Amniotic epithelial cell (primary cell): ENCODE measurements around the gene CD207.
"Not testable (repeated sequence)": the region's sequence is repeated elsewhere in the genome, so short reads cannot be mapped to it uniquely, and the experiment has no call there.

Experiments
- DNase-seq: peaks from one replicate; pipeline ENCODE4 v3.0.0-alpha.2; 2010; ENCODE audit warnings: low read depth

Gene CD207

DNA sequence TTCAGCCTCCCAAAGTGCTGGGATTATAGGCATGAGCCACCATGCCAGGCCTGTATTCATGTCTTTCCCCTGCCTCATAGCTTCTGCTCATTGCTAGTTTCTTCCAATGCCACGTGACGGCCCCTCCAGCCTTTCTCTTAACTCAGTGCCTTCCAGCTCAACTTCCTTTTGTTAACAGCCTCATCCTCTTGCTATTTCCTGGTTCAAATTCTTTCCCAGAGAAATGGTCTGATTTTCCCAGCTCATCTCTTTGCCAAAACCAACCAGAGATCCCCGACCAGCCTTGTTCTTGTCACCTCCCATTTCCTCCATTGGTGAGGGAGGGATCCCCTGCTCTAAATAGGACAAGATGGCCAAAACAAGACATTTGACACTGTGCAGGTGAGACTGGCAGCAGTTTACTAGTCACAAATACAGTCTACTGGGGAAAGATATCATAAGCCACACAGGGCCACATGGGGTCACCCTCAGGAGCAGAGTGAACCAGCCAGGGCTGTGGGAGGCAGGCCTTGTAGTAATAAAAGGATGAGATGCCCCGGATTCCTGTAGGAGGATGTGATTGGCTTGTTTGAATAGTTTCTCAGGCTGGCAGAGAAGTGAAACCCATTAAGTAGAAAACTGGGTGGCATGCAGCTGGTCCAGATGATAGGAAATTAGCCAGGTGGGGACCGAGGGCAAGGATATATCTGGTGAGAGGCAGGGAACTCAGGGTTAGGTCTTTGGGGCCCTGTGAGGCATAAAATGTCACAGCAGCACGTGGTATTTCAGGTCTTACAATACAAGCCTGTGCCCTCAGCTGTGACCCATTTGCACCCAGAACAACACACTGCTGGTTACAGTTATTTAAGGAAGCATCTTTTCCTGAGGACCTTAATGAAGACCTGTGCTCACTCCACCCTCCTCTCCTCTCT is 6.4 kb downstream of the CD207 start:
- DNase-seq: no peak

- no peak for DNase-seq
Observed at GRCh38 chr2:70828115-70828514, 7.5 kb downstream of the CD207 start.

DNA sequence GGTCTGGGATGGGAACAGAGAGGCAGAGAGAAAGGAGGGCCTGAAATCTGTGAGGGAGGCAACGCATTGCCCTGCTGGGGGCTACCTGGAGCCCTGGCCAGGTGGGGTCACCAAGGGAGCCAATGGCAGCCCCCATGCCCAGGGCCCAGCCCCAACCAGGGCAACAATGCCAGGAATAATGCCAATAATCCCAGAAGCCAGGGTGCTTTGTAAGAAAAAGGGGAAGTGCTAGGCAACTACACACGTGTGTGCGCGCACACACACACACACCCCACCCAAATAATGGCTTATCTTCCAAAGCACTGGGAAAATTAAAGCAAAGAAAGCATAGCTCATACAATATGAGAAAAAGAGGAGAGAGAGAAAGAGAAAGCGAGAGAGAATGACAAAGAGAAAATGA is 8.2 kb downstream of the CD207 start:
- DNase-seq: no peak

GRCh38 chr2:70826696-70827350 is 8.8 kb downstream of the CD207 start:
- DNase-seq: no peak

- DNase-seq: no peak
Observed at GRCh38 chr2:70823249-70823648, 12.4 kb downstream of the CD207 start.

DNA sequence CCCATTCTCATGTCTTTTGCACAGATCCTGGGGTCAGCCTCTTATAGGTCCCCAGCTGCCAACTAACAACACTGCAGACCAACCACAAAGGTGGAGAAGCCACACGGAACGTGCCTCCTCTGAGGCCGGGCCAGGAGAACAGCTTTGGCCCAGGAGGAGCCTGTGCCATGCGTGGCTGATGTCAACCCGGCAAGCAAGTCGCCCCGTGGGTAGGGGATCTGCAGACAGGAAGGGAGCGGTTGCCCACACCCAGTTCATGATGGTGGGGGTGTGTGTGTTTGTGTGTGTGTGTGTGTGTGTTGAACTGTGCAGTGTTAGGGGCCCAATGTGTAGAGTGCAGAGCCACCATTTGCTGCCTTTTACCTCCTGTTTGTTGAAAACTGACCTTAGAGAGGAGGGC is 12.8 kb downstream of the CD207 start:
- DNase-seq: no peak

DNA sequence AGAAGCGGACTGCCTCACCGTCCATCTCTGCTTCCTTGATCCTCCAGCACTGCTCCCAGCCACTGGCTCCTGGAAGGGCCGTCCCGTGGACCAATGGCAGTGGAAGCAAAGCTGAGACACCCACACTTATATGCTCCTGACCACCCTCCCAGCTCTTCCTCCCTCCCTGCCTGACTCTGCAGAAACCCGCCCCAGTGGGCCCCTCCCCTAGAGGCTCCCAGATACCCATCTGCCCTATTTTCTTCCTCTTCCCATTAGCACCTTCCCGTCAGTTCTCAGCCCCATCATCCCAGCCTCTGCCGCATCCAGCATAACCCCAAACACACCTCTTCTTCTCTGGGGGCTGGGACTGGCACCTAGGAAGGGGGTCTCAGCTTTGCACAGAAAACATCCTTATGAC is 15.1 kb downstream of the CD207 start, which contains the start of gene CLEC4F:
Gene CLEC4F, minus strand, starts transcription at position 101 of the 400 bp plus-strand sequence. Its CDS starts 76 bp downstream, at position 25.
- no peak for DNase-seq

GRCh38 chr2:70817284-70817954 is 18.2 kb downstream of the CD207 start:
- no peak for DNase-seq

DNA sequence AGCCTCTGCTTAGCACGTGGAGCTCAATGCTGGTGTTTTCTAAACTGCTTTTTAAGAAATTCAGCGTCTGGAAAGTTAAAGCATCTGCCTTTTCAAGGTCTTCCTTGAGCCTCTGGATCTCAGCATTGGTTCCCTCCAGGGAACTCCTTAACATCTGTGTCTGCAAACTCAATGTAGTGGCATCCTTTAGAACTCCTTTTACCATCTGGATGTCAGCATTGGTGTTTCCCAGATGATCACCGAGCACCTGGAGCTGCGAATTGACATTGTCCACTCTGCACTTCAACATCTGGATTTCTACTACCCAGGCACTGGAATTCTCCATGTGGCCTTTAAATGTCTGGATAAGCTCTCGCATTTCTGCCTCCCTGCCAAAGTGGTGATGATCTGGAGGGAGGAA is 18.9 kb downstream of the CD207 start:
- no peak for DNase-seq

- no peak for DNase-seq
Observed at GRCh38 chr2:70808983-70809958, 26.3 kb downstream of the CD207 start.

- DNase-seq: no peak
Observed at GRCh38 chr2:70807828-70808118, 27.8 kb downstream of the CD207 start.

- DNase-seq: no peak
Observed at GRCh38 chr2:70807102-70807827, 28.4 kb downstream of the CD207 start.

GRCh38 chr2:70806620-70807019 is 29.0 kb downstream of the CD207 start:
- no peak for DNase-seq

- no peak for DNase-seq
Observed at GRCh38 chr2:70806013-70806412, 29.6 kb downstream of the CD207 start.

- no peak for DNase-seq
Observed at GRCh38 chr2:70801607-70802263, 33.9 kb downstream of the CD207 start.

- no peak for DNase-seq
Observed at GRCh38 chr2:70799706-70800105, 35.9 kb downstream of the CD207 start.

- DNase-seq: not testable (repeated sequence)
Observed at GRCh38 chr2:70797996-70798395, 37.6 kb downstream of the CD207 start.

DNA sequence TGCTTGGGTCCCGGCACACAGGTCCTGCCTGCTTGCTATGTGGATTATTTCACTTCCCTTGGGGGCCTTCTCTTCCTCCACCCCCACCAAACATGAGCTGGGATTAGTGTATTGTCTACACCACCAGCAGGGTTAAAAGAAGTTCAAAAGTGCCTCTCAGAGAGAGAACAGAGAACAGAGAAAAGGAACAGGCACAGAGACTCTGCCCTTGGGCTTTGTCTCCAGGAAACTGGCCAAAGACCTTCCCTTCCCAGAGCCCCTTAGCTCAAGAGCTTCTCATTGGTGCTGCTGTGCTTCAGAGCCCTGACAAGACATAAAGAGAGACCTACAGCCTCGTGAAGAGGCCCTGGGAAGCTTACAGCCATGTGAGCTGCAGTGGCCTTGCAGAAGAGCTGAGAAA is 38.1 kb downstream of the CD207 start:
- no peak for DNase-seq

- no peak for DNase-seq
Observed at GRCh38 chr2:70796262-70796661, 39.4 kb downstream of the CD207 start.

- DNase-seq: no peak
Observed at GRCh38 chr2:70795164-70795995, 40.2 kb downstream of the CD207 start.
